Neuron (in vitro differentiated cells): Measurements from ENCODE around the gene PROSER3.
"Not testable (repeated sequence)": the region's sequence is repeated elsewhere in the genome, so short reads cannot be mapped to it uniquely, and the experiment has no call there.

Source experiments
- H2AFZ ChIP-seq: one replicate; pipeline ENCODE4 v1.6.1; 2013; ENCODE audit warnings: low read depth, mild to moderate bottlenecking, inconsistent platforms, low read length, moderate library complexity
- H3K27me3 ChIP-seq: one replicate; pipeline ENCODE4 v1.6.1; 2013; ENCODE audit warnings: low read length; ENCODE audit not compliant: insufficient read depth
- H3K36me3 ChIP-seq: one replicate; pipeline ENCODE4 v1.6.1; 2013; ENCODE audit warnings: low read length; ENCODE audit not compliant: insufficient read depth
- H3K4me1 ChIP-seq: one replicate; pipeline ENCODE4 v1.6.1; 2013; ENCODE audit warnings: low read length; ENCODE audit not compliant: insufficient read depth
- H3K4me3 ChIP-seq: 2 replicates; pipeline ENCODE4 v1.5.1; 2013; ENCODE audit warnings: mild to moderate bottlenecking, low read length, moderate library complexity
- H3K9me3 ChIP-seq: one replicate; pipeline ENCODE4 v1.6.1; 2013; ENCODE audit warnings: low read length

The PROSER3 gene

DNA sequence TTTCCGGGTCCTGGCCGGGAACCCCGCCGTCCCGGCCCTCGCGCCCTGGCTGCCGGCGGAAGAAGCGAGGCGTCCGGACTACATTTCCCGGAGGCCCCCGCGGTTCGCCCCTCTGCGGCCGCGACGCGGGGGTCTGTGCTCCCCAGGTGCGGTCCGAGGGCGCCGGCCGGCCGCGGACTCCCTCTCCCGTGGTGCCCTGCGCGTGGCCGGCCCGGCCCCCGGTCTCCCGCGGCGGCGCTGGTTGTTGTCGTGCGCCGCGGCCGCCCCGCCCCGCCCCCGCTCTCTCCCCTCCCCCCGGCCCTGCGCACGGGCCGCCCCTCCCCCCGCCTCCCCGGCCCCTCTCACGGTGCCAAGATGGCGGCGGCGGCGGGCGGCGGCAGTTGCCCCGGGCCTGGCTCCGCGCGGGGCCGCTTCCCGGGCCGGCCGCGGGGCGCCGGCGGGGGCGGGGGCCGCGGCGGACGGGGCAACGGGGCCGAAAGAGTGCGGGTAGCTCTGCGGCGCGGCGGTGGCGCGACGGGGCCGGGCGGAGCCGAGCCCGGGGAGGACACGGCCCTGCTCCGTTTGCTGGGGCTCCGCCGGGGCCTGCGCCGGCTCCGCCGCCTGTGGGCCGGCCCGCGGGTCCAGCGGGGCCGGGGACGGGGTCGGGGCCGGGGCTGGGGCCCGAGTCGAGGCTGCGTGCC is 40.2 kb upstream of the PROSER3 start, which contains the start of gene KMT2B:
Gene KMT2B (plus strand): TSS at position 339 of the 680 bp plus-strand sequence. CDS start 16 bp downstream, at position 355.
- H3K9me3 ChIP-seq = no peaks in the 10 kb centered on the region

DNA sequence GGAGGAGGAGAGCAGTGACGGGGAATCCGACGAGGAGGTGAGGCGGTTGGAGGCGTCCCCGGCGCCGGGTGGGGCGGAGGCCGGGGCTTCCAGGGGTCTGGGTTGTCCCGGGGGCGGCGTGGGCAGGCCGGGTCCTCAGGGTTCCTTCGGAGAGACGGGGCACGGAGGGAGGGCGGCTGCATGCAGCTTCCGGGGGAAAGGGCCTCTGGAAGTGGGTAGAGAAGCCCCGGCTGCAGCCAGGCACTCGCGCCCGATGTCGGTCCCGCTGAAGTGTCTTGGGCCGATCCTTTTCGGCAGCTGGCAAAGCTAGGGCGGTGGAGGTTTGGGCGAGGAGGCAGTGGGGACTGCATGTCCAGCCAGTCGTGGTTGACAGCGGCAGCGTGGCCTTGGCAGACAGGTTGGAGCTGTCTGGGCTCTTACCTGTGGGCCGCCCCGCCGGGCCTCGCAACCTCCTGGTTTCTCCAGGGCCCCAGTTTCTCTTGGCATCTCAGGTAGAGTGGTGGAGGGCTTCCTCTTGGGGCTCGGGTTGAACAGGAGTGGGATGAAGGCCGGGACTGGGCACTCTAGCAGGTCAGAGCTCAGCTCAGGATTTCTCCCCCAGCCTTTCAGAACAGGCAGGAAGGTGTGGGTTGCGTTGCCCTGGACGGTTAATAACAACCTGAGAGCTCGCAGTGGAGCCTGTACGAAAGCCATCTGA is 39.5 kb upstream of the PROSER3 start:
- peak overlapping the region; percentile 95 for H3K4me3 ChIP-seq
- no peaks in the 10 kb centered on the region for H3K27me3 ChIP-seq
- peaks cover 19% of the 10 kb centered on the region for H3K4me1 ChIP-seq
- no peaks in the 10 kb centered on the region for H3K9me3 ChIP-seq
- no peak overlapping the region for H2AFZ ChIP-seq
- peaks cover 32% of the 10 kb centered on the region for H3K36me3 ChIP-seq

More for the DNA sequence above, 40.2 kb upstream of the PROSER3 start, which contains the start of gene KMT2B:
- peak within 1 kb of the TSS; percentile 96 for H2AFZ ChIP-seq
- peak within 1 kb of the TSS; percentile 95 for H3K4me3 ChIP-seq
- no peaks in the 10 kb centered on the region for H3K27me3 ChIP-seq
- peaks cover 25% of the 10 kb centered on the region for H3K36me3 ChIP-seq
- H3K4me1 ChIP-seq = peaks cover 19% of the 10 kb centered on the region

DNA sequence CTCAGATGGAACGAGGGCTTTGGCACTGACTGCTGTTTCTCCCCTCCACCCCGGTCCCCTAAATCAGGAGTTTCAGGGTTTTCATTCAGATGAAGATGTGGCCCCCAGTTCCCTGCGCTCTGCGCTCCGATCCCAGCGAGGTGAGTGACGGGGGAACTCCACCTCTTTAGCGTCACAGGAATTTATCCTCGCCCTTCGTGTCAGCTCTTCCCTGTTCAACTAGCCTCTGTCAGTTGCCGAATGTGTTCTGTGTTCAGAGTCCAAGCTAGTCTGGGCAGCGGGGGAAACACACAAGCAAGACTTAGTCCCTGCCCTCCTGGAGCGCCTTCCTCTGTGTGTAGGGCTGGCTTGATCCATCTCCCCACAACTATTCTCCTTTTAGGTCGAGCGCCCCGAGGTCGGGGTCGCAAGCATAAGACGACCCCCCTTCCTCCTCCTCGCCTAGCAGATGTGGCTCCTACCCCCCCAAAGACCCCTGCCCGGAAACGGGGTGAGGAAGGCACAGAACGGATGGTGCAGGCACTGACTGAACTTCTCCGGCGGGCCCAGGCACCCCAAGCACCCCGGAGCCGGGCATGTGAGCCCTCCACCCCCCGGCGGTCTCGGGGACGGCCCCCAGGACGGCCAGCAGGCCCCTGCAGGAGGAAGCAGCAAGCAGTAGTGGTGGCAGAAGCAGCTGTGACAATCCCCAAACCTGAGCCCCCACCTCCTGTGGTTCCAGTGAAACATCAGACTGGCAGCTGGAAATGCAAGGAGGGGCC is 38.4 kb upstream of the PROSER3 start:
- Histone ChIP-seq H3K4me1 (peaks cover 19% of the 10 kb centered on the region), H3K27me3 (no peaks in the 10 kb centered on the region), H3K9me3 (no peaks in the 10 kb centered on the region), H2AFZ (no peak overlapping the region), H3K4me3 (peak overlapping the region; percentile 95), H3K36me3 (peaks cover 41% of the 10 kb centered on the region)

- Histone ChIP-seq H2AFZ (no peak overlapping the region), H3K36me3 (peaks cover 47% of the 10 kb centered on the region), H3K4me1 (peaks cover 19% of the 10 kb centered on the region), H3K9me3 (no peaks in the 10 kb centered on the region), H3K27me3 (no peaks in the 10 kb centered on the region), H3K4me3 (no peak overlapping the region)
Measured at GRCh38 chr19:35720163-35720524, 37.8 kb upstream of the PROSER3 start.

GRCh38 chr19:35720648-35721047 is 37.3 kb upstream of the PROSER3 start:
- H3K4me1 ChIP-seq = peaks cover 18% of the 10 kb centered on the region
- no peak overlapping the region for H2AFZ ChIP-seq
- no peaks in the 10 kb centered on the region for H3K27me3 ChIP-seq
- H3K9me3 ChIP-seq = no peaks in the 10 kb centered on the region
- no peak overlapping the region for H3K4me3 ChIP-seq
- H3K36me3 ChIP-seq = peaks cover 52% of the 10 kb centered on the region

GRCh38 chr19:35721374-35721773 is 36.6 kb upstream of the PROSER3 start:
- H2AFZ ChIP-seq = no peak overlapping the region
- H3K4me1 ChIP-seq = peaks cover 12% of the 10 kb centered on the region
- no peaks in the 10 kb centered on the region for H3K27me3 ChIP-seq
- H3K36me3 ChIP-seq = peaks cover 57% of the 10 kb centered on the region
- H3K9me3 ChIP-seq = no peaks in the 10 kb centered on the region
- no peak overlapping the region for H3K4me3 ChIP-seq

DNA sequence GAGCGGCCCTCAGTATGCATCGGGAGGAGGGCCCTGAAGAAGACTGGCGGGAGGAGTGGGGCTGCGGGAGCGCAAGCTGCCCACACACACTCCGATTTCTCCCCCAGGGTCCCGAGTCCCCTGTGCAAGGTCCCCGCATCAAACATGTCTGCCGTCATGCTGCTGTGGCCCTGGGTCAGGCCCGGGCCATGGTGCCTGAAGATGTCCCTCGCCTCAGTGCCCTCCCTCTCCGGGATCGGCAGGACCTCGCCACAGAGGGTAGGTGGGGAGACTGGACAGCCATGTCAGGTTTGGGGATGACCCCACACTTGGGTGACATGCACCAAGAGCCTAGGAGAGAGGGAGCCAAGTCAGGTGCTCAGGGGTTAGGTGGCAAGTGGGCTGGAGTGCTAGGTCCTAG is 35.5 kb upstream of the PROSER3 start:
- Histone ChIP-seq H3K27me3 (no peaks in the 10 kb centered on the region), H3K36me3 (peaks cover 63% of the 10 kb centered on the region), H3K9me3 (no peaks in the 10 kb centered on the region), H2AFZ (no peak overlapping the region), H3K4me1 (peaks cover 12% of the 10 kb centered on the region), H3K4me3 (no peak overlapping the region)

GRCh38 chr19:35722897-35723296 is 35.1 kb upstream of the PROSER3 start:
- H3K9me3 ChIP-seq = no peaks in the 10 kb centered on the region
- H2AFZ ChIP-seq = no peak overlapping the region
- H3K4me3 ChIP-seq = no peak overlapping the region
- peaks cover 68% of the 10 kb centered on the region for H3K36me3 ChIP-seq
- peaks cover 12% of the 10 kb centered on the region for H3K4me1 ChIP-seq
- no peaks in the 10 kb centered on the region for H3K27me3 ChIP-seq

GRCh38 chr19:35723671-35724070 is 34.3 kb upstream of the PROSER3 start:
- Histone ChIP-seq H3K9me3 (no peaks in the 10 kb centered on the region), H3K27me3 (no peaks in the 10 kb centered on the region), H3K4me1 (peaks cover 9% of the 10 kb centered on the region), H3K4me3 (no peak overlapping the region), H3K36me3 (peaks cover 74% of the 10 kb centered on the region), H2AFZ (no peak overlapping the region)

DNA sequence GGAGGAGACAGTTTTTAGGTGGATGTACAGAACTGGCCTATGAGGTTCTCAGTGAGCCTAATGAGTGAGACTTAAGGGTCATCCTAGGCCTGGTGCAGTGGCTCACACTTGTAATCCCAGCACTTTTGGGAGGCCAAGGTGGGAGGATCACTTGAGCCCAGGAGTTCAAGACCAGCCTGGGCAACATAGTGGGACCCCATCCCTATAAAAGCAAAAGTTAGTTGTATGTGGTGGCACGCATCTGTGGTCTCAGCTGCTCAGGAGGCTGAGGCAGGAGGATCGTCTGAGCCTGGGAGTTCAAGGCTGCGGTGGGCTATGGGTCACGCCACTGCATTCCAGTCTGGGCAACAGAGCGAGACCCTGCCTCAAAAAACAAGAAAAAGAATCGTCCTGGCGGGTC is 33.8 kb upstream of the PROSER3 start:
- not testable (repeated sequence) for H3K4me3 ChIP-seq, H2AFZ ChIP-seq, H3K4me1 ChIP-seq, H3K9me3 ChIP-seq, H3K27me3 ChIP-seq
- peaks cover 79% of the 10 kb centered on the region for H3K36me3 ChIP-seq

- Histone ChIP-seq H3K4me1 (no peaks in the 10 kb centered on the region), H3K27me3 (no peaks in the 10 kb centered on the region), H2AFZ (no peak overlapping the region), H3K4me3 (no peak overlapping the region), H3K36me3 (peaks cover 83% of the 10 kb centered on the region), H3K9me3 (no peaks in the 10 kb centered on the region)
Measured at GRCh38 chr19:35724560-35724959, 33.4 kb upstream of the PROSER3 start.

DNA sequence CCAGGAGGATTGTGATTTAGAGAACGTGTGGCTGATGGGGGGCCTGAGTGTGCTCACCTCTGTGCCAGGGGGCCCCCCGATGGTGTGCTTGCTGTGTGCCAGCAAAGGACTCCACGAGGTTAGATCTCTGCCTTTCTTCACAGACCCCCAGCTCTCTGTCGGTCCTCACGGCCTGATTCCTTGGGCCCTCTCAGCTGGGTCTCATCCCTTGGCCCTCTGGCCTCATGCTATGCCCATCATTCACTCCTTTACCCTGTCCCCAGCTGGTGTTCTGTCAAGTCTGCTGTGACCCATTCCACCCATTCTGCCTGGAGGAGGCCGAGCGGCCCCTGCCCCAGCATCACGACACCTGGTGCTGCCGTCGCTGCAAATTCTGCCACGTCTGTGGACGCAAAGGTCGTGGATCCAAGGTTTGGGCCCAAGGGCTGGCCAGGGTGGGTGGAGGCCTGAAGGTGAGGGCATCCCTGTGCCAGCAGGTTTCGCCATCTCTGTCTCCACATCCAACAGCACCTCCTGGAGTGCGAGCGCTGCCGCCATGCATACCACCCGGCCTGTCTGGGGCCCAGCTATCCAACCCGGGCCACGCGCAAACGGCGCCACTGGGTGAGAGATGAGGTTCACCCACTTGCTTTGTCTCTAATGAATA is 32.6 kb upstream of the PROSER3 start:
- Histone ChIP-seq H3K27me3 (no peaks in the 10 kb centered on the region), H3K4me1 (no peaks in the 10 kb centered on the region), H3K4me3 (no peak overlapping the region), H2AFZ (no peak overlapping the region), H3K36me3 (peaks cover 85% of the 10 kb centered on the region), H3K9me3 (no peaks in the 10 kb centered on the region)
